Ishikawa (cell line): ENCODE data around the gene SAG.

Source experiments
- CEBPB ChIP-seq: IDR thresholded peaks from 2 replicates; pipeline ENCODE4 v1.6.1; 2012
- CREB1 ChIP-seq: IDR thresholded peaks from 2 replicates; pipeline ENCODE4 v1.6.1; 2012; ENCODE audit warnings: low read depth
- EGR1 ChIP-seq: IDR thresholded peaks from 2 replicates; pipeline ENCODE4 v1.6.1; 2012
- EP300 ChIP-seq: IDR thresholded peaks from 2 replicates; pipeline ENCODE4 v1.6.1; 2012; ENCODE audit warnings: borderline replicate concordance
- FOXM1 ChIP-seq: IDR thresholded peaks from 2 replicates; pipeline ENCODE4 v1.6.1; 2012; ENCODE audit warnings: low read depth, borderline replicate concordance
- NFIC ChIP-seq: IDR thresholded peaks from 2 replicates; pipeline ENCODE4 v1.6.1; 2012
- RAD21 ChIP-seq: IDR thresholded peaks from 2 replicates; pipeline ENCODE4 v1.6.1; 2012; ENCODE audit warnings: low read depth
- TAF1 ChIP-seq: IDR thresholded peaks from 2 replicates; pipeline ENCODE4 v1.6.1; 2012; ENCODE audit warnings: low read depth, mild to moderate bottlenecking
- TCF12 ChIP-seq: IDR thresholded peaks from 2 replicates; pipeline ENCODE4 v1.6.1; 2012; ENCODE audit warnings: low read depth
- TEAD4 ChIP-seq: IDR thresholded peaks from 2 replicates; pipeline ENCODE4 v1.6.1; 2012
- YY1 ChIP-seq: IDR thresholded peaks from 2 replicates; pipeline ENCODE4 v1.6.1; 2012; ENCODE audit warnings: low read depth
- ZBTB7A ChIP-seq: IDR thresholded peaks from 2 replicates; pipeline ENCODE4 v1.6.1; 2012; ENCODE audit warnings: low read depth
- TF ChIP-seq, protein P1 (sequence below): IDR thresholded peaks from 2 replicates; pipeline ENCODE4 v1.6.1; 2012
- TF ChIP-seq, protein P2 (sequence below): IDR thresholded peaks from 2 replicates; pipeline ENCODE4 v1.6.1; 2012; ENCODE audit warnings: low read depth, mild to moderate bottlenecking
- TF ChIP-seq, protein P3 (sequence below): IDR thresholded peaks from 2 replicates; pipeline ENCODE4 v1.6.1; 2012

Gene SAG

DNA sequence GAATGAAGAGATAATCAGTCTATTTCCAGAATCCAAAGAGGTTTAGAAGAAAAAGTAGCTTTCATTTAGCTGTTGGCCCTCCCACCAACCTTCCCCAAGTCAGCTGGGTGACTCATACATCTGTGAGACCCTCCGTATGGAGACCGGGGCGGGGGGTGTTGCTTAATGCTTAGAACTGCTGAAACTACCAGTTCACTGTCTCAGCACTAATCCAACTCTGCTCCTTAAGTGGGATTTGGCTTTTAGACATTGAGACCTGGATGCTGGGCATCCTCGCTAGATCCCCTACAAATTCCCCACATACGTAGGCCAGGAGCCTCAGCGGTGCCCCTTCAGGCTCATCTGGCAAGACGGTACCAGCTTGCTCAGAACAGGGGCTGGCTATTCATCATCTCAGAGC, at the start of gene SAG:
Gene SAG (plus strand): TSS at position 252 of the 400 bp plus-strand sequence. CDS start 1,374 bp downstream, outside the sequence.
- TF ChIP-seq FOXM1, result no peak
- TF ChIP-seq EP300, result no peak
- TF ChIP-seq CEBPB, result no peak
- TF ChIP-seq TEAD4, result no peak
- TF ChIP-seq, protein P1, sequence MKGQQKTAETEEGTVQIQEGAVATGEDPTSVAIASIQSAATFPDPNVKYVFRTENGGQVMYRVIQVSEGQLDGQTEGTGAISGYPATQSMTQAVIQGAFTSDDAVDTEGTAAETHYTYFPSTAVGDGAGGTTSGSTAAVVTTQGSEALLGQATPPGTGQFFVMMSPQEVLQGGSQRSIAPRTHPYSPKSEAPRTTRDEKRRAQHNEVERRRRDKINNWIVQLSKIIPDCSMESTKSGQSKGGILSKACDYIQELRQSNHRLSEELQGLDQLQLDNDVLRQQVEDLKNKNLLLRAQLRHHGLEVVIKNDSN, result no peak
- TF ChIP-seq RAD21, result no peak
- no peak for TF ChIP-seq CREB1
- TF ChIP-seq, protein P2, sequence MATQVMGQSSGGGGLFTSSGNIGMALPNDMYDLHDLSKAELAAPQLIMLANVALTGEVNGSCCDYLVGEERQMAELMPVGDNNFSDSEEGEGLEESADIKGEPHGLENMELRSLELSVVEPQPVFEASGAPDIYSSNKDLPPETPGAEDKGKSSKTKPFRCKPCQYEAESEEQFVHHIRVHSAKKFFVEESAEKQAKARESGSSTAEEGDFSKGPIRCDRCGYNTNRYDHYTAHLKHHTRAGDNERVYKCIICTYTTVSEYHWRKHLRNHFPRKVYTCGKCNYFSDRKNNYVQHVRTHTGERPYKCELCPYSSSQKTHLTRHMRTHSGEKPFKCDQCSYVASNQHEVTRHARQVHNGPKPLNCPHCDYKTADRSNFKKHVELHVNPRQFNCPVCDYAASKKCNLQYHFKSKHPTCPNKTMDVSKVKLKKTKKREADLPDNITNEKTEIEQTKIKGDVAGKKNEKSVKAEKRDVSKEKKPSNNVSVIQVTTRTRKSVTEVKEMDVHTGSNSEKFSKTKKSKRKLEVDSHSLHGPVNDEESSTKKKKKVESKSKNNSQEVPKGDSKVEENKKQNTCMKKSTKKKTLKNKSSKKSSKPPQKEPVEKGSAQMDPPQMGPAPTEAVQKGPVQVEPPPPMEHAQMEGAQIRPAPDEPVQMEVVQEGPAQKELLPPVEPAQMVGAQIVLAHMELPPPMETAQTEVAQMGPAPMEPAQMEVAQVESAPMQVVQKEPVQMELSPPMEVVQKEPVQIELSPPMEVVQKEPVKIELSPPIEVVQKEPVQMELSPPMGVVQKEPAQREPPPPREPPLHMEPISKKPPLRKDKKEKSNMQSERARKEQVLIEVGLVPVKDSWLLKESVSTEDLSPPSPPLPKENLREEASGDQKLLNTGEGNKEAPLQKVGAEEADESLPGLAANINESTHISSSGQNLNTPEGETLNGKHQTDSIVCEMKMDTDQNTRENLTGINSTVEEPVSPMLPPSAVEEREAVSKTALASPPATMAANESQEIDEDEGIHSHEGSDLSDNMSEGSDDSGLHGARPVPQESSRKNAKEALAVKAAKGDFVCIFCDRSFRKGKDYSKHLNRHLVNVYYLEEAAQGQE, result no peak
- TF ChIP-seq ZBTB7A, result no peak
- TF ChIP-seq, protein P3, sequence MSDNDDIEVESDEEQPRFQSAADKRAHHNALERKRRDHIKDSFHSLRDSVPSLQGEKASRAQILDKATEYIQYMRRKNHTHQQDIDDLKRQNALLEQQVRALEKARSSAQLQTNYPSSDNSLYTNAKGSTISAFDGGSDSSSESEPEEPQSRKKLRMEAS, result no peak
- TF ChIP-seq NFIC, result no peak
- no peak for TF ChIP-seq TCF12
- TF ChIP-seq TAF1, result no peak
- no peak for TF ChIP-seq EGR1

DNA sequence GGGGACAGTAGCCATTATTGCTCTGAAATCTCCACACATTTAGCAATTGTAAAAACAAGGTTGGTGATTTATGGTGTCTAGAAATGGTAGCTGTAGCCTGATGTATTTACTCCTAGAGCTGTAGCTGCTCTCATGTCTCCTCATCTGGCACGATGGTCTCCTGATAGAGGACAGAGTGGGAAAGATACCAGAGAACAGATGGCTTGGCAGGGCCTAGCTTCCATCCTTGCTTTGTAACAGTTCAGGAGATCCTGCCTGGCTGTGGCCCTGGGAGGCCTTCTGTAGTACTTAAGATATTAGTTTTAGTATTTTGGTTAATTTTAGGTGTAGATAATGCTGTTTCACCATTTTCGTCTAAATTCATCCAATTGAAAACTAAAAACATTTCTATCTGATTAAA, 49.4 kb upstream of the SAG start:
- TF ChIP-seq, protein P2, result no peak
- TF ChIP-seq EGR1 (no peak), YY1 (no peak), ZBTB7A (no peak), CEBPB (no peak), TAF1 (no peak), RAD21 (no peak), TEAD4 (no peak), TCF12 (no peak), NFIC (no peak), CREB1 (no peak), EP300 (no peak), FOXM1 (no peak)
- TF ChIP-seq, protein P1, result no peak
- TF ChIP-seq, protein P3, result no peak

DNA sequence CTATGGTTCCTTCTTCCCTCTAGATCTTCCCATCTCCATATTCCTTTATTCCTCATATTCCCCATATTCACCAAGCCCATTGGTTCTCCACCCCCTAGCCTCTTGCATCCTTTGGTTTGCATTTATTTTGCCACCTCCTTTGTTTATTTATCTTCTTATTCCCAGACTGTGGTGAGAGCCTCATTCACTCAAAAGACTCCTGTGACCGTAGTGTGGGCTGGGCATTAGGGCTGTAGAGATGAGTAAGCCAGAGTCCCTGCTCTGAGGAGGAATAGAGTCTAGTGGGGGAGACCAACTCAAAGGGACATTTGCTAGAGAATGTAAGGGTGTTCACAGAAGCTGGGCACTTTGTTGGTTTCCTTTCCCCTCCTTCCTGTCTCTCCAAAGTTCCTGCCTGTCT, 47.9 kb upstream of the SAG start:
- no peak for TF ChIP-seq CEBPB
- no peak for TF ChIP-seq TEAD4
- TF ChIP-seq, protein P2, result no peak
- TF ChIP-seq CREB1, result no peak
- no peak for TF ChIP-seq EP300
- no peak for TF ChIP-seq RAD21
- no peak for TF ChIP-seq TCF12
- TF ChIP-seq TAF1, result no peak
- TF ChIP-seq NFIC, result no peak
- TF ChIP-seq, protein P1, result no peak
- TF ChIP-seq, protein P3, result no peak
- no peak for TF ChIP-seq FOXM1
- no peak for TF ChIP-seq EGR1

DNA sequence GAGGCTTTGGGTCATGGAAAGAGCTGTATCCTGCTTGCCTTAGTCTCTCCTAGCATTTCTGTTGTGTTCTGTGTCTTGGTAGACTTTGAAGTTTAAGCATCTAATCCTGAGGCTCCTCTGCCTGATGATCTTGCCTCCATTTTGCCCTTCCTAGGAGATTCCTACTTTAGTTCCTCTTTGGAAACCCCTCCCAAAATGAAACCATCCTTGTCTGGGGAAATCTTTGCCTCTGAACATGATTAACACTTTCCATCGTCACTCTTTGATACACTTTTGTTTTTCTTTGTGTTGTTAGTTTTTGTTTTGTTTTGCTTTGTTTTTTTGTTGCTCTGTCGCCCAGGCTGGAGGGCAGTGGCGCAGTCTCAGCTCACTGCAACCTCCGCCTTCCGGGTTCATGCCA, 47.0 kb upstream of the SAG start:
- TF ChIP-seq RAD21 (no peak), TAF1 (no peak), TEAD4 (no peak), YY1 (no peak)
- TF ChIP-seq, protein P3, result no peak
